HEK293 (cell line): ENCODE data around the gene C3.

Experiments used
- BCL11B ChIP-seq: fragments of 450-650 bp; formaldehyde crosslinking; IDR thresholded peaks from 2 replicates; pipeline ENCODE4 v1.5.1; 2016; ENCODE audit warnings: low read depth, missing biosample characterization, missing genetic modification characterization
- GLI4 ChIP-seq: fragments of 450-650 bp; formaldehyde crosslinking; IDR thresholded peaks from 2 replicates; pipeline ENCODE4 v1.5.1; 2016; ENCODE audit warnings: missing biosample characterization, missing genetic modification characterization
- HOXD13 ChIP-seq: sonication (generic); formaldehyde crosslinking; IDR thresholded peaks from 2 replicates; pipeline ENCODE4 v1.8.0; 2022; ENCODE audit warnings: missing genetic modification reagents, borderline replicate concordance
- KLF7 ChIP-seq: fragments of 450-650 bp; formaldehyde crosslinking; IDR thresholded peaks from 2 replicates; pipeline ENCODE4 v1.5.1; 2016; ENCODE audit warnings: missing biosample characterization, missing genetic modification characterization, borderline replicate concordance
- MYNN ChIP-seq: fragments of 450-650 bp; formaldehyde crosslinking; IDR thresholded peaks from 2 replicates; pipeline ENCODE4 v1.5.1; 2016; ENCODE audit warnings: missing biosample characterization, missing genetic modification characterization, borderline replicate concordance
- ZNF112 ChIP-seq: fragments of 450-650 bp; formaldehyde crosslinking; IDR thresholded peaks from 2 replicates; pipeline ENCODE4 v1.5.0; 2017; ENCODE audit warnings: missing biosample characterization, missing genetic modification characterization
- ZNF146 ChIP-seq: fragments of 450-650 bp; formaldehyde crosslinking; IDR thresholded peaks from 2 replicates; pipeline ENCODE4 v1.5.1; 2016; ENCODE audit warnings: missing biosample characterization, missing genetic modification characterization
- ZNF292 ChIP-seq: fragments of 450-650 bp; formaldehyde crosslinking; IDR thresholded peaks from 2 replicates; pipeline ENCODE4 v1.5.1; 2016; ENCODE audit warnings: low read depth, missing biosample characterization, missing genetic modification characterization, borderline replicate concordance
- ZNF366 ChIP-seq: fragments of 450-650 bp; formaldehyde crosslinking; conservative IDR thresholded peaks from 2 replicates; pipeline ENCODE4 v1.5.1; 2016; ENCODE audit warnings: missing biosample characterization, missing genetic modification characterization
- ZNF670 ChIP-seq: fragments of 450-650 bp; formaldehyde crosslinking; IDR thresholded peaks from 2 replicates; pipeline ENCODE4 v1.5.1; 2016; ENCODE audit warnings: missing biosample characterization, missing genetic modification characterization, low read depth
- ZNF791 ChIP-seq: fragments of 450-650 bp; formaldehyde crosslinking; IDR thresholded peaks from 2 replicates; pipeline ENCODE4 v1.5.1; 2016; ENCODE audit warnings: missing biosample characterization, missing genetic modification characterization
- TF ChIP-seq, protein P1 (sequence below): fragments of 450-650 bp; formaldehyde crosslinking; IDR thresholded peaks from 2 replicates; pipeline ENCODE4 v1.5.1; 2016; ENCODE audit warnings: missing biosample characterization, missing genetic modification characterization
- TF ChIP-seq, protein P2 (sequence below): fragments of 450-650 bp; formaldehyde crosslinking; IDR thresholded peaks from 2 replicates; pipeline ENCODE4 v1.5.1; 2016; ENCODE audit warnings: missing biosample characterization, missing genetic modification characterization

DNA sequence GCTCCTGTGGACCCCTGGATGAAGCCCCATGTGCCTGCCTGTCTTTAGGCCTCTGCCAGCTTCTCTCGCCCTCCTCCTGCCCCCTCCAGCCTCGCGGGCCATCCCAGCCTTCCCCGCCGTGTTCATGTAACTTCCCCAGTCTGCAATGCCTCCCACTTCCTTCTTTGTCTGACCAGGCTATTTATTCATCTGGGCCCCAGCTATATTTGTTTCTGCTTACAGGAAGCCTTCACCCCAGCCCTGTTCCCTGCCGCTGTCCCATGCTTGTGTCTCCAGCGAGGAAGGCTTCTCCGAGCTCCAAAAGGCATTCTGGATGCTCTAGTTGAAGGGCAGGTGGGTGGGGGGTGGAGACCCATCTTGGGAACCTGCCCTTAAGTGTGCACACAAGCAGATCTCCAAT lies 7.9 kb upstream of the C3 start:
- no peak for TF ChIP-seq ZNF670 (tag by site-specific recombination)
- TF ChIP-seq, protein P1, sequence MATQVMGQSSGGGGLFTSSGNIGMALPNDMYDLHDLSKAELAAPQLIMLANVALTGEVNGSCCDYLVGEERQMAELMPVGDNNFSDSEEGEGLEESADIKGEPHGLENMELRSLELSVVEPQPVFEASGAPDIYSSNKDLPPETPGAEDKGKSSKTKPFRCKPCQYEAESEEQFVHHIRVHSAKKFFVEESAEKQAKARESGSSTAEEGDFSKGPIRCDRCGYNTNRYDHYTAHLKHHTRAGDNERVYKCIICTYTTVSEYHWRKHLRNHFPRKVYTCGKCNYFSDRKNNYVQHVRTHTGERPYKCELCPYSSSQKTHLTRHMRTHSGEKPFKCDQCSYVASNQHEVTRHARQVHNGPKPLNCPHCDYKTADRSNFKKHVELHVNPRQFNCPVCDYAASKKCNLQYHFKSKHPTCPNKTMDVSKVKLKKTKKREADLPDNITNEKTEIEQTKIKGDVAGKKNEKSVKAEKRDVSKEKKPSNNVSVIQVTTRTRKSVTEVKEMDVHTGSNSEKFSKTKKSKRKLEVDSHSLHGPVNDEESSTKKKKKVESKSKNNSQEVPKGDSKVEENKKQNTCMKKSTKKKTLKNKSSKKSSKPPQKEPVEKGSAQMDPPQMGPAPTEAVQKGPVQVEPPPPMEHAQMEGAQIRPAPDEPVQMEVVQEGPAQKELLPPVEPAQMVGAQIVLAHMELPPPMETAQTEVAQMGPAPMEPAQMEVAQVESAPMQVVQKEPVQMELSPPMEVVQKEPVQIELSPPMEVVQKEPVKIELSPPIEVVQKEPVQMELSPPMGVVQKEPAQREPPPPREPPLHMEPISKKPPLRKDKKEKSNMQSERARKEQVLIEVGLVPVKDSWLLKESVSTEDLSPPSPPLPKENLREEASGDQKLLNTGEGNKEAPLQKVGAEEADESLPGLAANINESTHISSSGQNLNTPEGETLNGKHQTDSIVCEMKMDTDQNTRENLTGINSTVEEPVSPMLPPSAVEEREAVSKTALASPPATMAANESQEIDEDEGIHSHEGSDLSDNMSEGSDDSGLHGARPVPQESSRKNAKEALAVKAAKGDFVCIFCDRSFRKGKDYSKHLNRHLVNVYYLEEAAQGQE (tag by site-specific recombination), result no peak
- TF ChIP-seq, protein P2, sequence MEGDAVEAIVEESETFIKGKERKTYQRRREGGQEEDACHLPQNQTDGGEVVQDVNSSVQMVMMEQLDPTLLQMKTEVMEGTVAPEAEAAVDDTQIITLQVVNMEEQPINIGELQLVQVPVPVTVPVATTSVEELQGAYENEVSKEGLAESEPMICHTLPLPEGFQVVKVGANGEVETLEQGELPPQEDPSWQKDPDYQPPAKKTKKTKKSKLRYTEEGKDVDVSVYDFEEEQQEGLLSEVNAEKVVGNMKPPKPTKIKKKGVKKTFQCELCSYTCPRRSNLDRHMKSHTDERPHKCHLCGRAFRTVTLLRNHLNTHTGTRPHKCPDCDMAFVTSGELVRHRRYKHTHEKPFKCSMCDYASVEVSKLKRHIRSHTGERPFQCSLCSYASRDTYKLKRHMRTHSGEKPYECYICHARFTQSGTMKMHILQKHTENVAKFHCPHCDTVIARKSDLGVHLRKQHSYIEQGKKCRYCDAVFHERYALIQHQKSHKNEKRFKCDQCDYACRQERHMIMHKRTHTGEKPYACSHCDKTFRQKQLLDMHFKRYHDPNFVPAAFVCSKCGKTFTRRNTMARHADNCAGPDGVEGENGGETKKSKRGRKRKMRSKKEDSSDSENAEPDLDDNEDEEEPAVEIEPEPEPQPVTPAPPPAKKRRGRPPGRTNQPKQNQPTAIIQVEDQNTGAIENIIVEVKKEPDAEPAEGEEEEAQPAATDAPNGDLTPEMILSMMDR (tag by site-specific recombination), result no peak
- TF ChIP-seq ZNF146 (tag by site-specific recombination), result no peak
- no peak for TF ChIP-seq ZNF292 (tag by site-specific recombination)
- no peak for TF ChIP-seq BCL11B
- no peak for TF ChIP-seq GLI4 (tag by site-specific recombination)
- TF ChIP-seq MYNN (tag by site-specific recombination), result no peak
- no peak for TF ChIP-seq KLF7
- TF ChIP-seq ZNF366, result no peak
- no peak for TF ChIP-seq ZNF791 (tag by site-specific recombination)
- TF ChIP-seq ZNF112, result no peak
- TF ChIP-seq HOXD13 (CRISPR knock-in tag), result no peak
